A204.1 (cell line): ENCODE measurements around the gene FUT8.
"Not testable (repeated sequence)": the region's sequence is repeated elsewhere in the genome, so short reads cannot be mapped to it uniquely, and the experiment has no call there.

Experiments
- FAIRE-seq: peaks from 2 replicates; lab custom pipeline; 2012; peaks lifted over from hg19 to GRCh38; lab: Jason Lieb, UNC

The FUT8 gene

DNA sequence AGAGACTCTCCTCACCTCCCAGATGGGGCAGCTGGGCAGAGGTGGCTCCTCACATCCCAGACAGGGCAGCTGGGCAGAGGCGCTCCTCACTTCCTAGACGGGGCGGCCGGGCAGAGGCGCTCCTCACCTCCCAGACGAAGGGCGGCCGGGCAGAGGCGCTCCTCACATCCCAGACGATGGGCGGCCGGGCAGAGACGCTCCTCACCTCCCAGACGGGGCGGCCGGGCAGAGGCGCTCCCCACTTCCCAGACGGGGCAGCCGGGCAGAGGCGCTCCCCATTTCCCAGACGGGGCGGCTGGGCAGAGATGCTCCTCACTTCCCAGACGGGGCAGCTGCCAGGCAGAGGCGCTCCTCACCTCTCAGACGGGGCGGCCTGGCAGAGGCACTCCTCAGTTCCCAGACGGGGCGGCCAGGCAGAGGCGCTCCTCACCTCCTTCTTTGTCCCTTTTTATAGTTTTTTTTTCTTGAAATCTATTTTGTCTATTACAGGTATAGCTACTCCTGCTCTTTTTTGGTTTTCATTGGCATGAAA is 304.9 kb downstream of the FUT8 start:
- not testable (repeated sequence) for FAIRE-seq

- FAIRE-seq: no peak
Measured at GRCh38 chr14:65718629-65719028, 306.1 kb downstream of the FUT8 start.

GRCh38 chr14:65720171-65720570 is 307.6 kb downstream of the FUT8 start:
- FAIRE-seq: no peak

DNA sequence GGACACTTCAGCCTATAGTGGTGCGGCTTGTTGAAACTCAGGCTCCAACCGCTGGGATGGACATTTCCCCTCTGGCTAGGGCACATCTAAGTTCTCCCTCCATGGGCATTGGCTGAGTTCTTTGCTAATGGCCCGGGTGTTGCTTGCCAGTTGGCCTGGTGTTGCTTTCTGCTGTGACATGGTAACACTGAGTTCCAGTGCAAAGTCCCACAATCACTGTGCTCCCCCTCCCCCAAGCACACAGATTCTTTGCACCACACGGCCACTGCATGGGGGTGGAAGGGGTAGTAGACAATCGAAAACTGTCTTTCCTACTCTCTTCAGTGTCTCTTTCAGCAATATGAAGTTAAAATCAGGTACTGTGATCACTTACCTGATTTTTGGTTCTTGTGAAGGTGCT is 308.2 kb downstream of the FUT8 start:
- no peak for FAIRE-seq

DNA sequence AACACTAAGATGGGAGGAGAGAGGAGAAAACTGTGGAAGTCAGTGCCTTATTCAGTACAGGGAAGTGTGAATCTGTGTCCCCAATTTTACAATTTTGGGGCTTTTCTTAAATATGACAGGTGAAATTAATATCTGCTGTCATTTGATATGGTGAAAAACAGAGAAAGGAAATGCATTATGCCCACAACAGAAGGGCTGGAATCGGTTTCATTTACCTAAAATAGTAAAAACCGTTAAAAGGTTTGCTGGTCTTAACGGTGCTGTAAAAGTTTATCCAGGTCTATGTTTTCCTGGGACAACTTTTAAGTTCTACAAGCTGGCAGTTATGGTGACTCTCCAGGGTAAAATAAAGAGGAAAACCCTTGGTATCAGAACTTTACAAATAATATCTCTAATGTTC is 310.8 kb downstream of the FUT8 start:
- FAIRE-seq: no peak

GRCh38 chr14:65728604-65729003 is 316.1 kb downstream of the FUT8 start:
- no peak for FAIRE-seq

DNA sequence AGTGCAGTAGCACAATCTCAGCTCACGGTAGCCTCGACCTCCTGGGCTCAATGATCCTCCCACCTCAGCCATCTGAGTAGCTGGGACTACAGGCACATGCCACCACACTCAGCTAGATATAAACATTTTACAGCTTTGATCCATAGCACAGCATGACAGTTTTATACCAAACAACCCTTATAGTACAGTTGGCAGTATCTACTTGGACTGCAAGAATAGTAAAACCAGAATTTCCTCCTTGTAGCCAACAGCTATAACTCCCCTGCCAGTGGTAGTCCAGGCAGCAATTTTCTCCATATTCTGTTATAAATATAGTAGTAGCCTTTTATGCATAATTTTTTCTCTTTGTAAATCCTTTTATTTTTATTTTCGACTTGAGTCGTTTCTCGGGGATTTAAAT is 317.0 kb downstream of the FUT8 start:
- no peak for FAIRE-seq

- no peak for FAIRE-seq
Measured at GRCh38 chr14:65731933-65732506, 319.5 kb downstream of the FUT8 start.

GRCh38 chr14:65738339-65738738 is 325.8 kb downstream of the FUT8 start:
- no peak for FAIRE-seq

DNA sequence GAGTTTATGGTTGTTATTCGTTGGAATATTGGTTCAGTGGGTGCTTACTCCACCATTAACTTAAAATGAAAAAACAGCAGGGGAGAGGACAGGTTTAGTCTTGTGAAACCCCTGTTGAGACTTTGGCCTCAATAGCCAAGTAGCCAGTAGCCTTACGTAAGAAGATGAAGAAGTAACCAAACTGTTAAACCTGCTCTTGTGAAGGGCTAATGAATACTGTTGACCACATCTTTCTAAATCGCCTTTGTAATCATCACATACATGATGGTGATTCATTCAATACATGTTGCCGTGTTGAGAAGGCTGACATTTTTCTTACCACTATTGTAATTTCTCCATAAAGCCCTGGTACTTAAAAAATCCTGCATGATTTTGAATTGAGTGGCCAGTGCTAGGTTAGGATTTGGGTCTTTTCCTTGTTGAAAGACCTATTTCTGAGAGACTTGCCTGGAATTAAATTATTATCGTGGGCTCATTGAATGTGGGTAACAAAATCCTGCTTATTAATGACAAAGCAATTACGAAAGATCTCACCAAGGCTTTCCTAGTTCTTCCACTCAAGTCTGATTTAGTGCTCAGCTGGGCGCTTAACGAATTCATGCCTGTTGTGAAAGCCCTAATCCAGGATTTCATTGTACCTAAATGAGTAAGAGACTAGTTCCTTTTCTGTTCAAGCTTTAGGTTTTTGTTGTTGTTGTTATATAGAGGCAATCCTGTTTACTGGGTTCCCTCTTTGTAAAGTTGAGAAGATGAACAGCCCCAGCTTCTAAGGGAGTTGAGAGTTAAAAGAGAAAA is 333.1 kb downstream of the FUT8 start:
- no peak for FAIRE-seq

GRCh38 chr14:65748796-65749195 is 336.3 kb downstream of the FUT8 start:
- no peak for FAIRE-seq

- FAIRE-seq: no peak
Measured at GRCh38 chr14:65749287-65749686, 336.8 kb downstream of the FUT8 start.

GRCh38 chr14:65750906-65751305 is 338.4 kb downstream of the FUT8 start:
- FAIRE-seq: no peak

DNA sequence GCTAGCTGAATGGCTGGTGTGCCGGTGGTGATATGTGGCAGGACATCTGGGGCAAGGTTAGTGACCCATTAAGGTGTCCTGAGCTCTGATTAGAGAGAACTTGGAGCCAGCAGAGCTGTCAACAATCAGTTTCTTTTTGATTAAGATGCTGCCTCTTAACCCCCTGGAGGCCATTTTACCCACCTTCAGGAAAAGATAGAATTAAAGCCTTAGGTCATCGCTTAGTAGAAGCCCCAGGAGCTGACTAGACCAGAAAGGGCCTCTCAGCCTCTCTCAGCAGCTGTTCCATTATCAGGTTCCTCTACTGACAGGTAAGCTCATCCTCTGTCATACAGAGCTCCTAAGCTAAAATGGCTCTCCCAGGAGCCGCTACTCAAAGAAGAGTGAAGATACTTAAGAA is 339.0 kb downstream of the FUT8 start:
- FAIRE-seq: no peak

DNA sequence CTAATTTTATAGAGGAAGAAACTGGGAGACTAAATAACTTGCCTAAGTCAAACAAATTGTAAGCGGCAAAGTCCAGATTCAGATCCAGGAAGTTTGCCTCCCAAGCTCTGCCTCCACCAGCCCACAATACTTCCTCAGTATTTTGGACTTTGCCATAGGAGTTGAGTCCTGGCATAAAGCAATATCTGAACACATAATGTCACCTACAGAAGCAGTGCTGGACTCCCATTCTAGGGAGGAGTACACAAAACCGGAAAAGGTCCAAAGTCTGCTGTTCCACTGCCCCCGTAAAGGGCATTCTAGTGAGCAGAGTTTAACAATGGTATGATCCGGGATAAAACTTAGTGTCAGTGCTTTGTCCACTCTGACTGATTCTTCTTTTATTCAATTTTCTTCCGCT is 340.5 kb downstream of the FUT8 start:
- no peak for FAIRE-seq

DNA sequence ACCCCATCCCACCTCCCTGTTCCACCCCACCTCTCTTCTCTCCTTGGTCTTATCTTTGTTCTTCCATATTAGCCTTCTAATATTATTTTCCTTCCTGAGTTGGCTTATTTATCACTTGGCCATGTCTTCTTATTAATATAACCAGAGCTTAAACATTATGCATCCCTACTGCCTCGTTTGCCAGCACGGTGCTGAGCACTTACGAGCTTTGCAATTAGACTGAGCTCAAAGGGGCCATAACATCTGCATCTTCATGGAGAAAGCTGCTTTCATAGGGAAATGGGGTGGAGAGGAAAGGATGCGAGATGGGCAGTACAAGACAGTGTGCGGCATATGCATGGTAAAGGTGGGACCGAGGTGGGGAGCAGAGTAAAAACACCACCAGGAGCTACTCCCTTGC is 342.8 kb downstream of the FUT8 start:
- no peak for FAIRE-seq

- no peak for FAIRE-seq
Measured at GRCh38 chr14:65756880-65757279, 344.4 kb downstream of the FUT8 start.

GRCh38 chr14:65769151-65769550 is 356.6 kb downstream of the FUT8 start:
- no peak for FAIRE-seq

GRCh38 chr14:65770681-65771080 is 358.2 kb downstream of the FUT8 start:
- FAIRE-seq: no peak

GRCh38 chr14:65771271-65771670 is 358.7 kb downstream of the FUT8 start:
- no peak for FAIRE-seq

DNA sequence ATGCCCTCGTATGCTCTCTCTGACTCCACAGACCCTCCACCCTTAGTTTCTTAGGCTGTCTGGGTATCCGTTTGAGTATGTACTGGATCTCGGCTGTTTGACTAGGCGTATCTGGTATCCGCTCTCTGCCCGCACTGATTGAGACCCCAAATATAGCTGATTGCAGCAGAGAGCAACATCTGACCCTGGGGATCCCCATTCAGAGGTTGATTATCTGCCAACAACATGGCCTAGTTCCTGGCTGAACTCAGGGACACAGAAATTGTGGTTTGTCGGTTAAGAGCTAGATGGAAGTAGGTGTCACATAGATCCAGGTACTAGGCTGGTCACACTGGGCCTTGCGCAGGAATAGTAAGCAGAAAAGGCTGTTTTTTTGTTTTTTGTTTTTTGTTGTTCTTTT is 359.9 kb downstream of the FUT8 start:
- FAIRE-seq: no peak

DNA sequence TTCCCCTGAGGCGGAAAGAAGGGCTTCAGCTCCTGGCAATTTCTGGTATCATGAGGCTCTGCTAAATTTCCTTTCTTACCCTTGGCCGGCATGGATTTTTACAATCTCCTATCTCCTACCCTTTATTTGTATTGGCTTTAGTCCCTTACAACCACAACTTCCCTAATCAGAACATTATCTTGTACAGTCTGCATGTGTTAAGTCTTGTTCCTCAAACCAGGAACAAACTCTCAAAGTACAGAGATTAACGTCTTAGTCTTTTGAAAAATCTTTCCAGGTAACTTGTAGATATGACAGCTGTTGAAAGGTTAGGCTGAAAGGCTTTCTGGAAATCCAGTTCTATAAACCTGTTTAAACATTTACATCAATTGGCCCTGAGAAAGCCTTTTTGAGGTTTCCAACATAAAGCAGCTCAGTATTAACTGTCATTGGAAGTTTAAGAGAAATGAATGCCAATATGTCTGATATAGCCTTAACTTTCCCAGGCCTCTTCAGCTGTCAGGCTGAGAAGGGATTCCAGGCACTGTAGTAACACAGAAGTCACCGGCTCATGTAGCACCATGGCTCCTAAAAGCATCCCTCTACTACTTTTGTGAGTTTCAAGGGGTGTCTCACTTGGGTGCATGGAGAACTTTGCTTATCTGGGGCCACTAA is 360.5 kb downstream of the FUT8 start:
- no peak for FAIRE-seq

DNA sequence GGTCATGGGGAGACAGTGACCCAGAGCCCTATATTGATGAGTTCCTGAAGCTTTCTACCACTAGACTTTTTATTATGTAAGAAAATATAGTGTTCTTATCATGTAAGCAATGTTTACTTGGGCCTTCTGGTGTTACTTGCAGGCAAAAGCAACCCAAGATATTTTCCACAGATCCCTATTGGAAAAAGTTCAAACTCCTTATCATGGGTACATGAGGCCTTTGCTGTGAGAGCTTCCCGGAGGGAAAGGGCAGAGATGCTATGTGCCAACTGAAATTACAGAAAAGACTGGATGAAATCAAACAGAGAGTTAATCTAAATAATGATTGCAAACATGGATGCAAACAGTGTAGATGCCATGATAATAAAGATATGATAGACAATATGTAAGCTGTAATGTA is 361.5 kb downstream of the FUT8 start:
- no peak for FAIRE-seq
